Measurements from ENCODE around the gene POLR1C. TPM values are rescaled to one million over a fixed set of nuclear protein-coding genes. Genes with fewer than 3 reads are reported as not detected.

Gene POLR1C
- total RNA-seq, 1 donor = 28.6 TPM

DNA sequence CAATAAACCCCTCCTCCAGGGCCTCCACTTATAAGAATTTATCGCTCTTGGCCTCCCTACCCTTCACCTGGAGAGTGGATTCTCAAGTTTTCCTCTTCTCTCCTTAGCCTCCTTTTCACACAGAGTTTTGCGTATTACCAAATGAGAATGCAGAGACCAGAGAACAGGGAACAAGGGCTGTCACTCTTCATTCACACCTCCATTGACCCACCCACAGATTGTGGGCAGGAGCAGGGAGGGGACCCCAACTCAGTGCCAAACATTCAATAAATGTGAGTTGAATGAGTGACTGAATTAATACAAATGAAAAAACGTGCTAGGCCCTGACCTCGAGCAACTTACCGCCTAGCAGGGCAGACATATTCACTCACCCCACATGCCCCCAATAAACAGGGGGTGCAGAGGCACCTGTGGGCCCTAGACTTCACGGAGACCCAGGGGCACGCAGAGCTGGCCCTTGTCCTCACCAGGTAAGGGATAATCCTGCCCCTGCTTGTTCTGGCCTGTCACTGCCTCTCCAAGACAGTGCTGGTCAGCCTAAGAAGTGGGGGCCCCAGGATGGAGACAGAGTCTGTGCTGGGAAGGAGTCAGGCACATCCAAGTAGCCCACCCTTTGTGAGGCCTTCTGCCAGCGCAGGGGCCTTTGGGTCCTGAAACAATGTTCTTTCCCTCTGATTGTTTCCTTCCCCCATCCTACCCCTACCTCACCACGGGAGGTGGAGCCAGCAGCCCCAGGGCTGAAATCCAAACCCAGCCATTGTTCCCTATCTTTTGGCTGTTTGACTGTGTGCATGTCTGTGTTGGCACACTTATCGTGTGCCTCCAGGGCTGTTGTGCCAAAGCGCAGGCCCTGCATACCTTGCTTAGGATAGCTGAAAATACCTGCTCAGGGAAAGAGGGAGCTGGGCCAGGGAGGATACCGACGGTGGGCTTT is 47.9 kb upstream of the POLR1C start:
- Histone ChIP-seq H3K36me3 (ENCODE audit: insufficient read depth, low read length) (no peaks in the 10 kb centered on the region), H4K20me1 (ENCODE audit: insufficient read depth, low read length) (no peaks in the 10 kb centered on the region), H3K4me3 (ENCODE audit: insufficient read depth, low read length) (no peak overlapping the region), H3K9me3 (ENCODE audit: low read depth, low read length) (no peaks in the 10 kb centered on the region), H3K4me1 (ENCODE audit: insufficient read depth, low read length) (no peaks in the 10 kb centered on the region), H3K27me3 (ENCODE audit: insufficient read depth, low read length) (no peaks in the 10 kb centered on the region), H3K4me2 (ENCODE audit: insufficient read depth, low read length) (no peak overlapping the region), H3K27ac (ENCODE audit: low read depth, low read length) (no peak overlapping the region), H3K79me2 (ENCODE audit: insufficient read depth, low read length) (no peaks in the 10 kb centered on the region), H2AFZ (ENCODE audit: low read length) (no peak overlapping the region)
- TF ChIP-seq, protein P1, sequence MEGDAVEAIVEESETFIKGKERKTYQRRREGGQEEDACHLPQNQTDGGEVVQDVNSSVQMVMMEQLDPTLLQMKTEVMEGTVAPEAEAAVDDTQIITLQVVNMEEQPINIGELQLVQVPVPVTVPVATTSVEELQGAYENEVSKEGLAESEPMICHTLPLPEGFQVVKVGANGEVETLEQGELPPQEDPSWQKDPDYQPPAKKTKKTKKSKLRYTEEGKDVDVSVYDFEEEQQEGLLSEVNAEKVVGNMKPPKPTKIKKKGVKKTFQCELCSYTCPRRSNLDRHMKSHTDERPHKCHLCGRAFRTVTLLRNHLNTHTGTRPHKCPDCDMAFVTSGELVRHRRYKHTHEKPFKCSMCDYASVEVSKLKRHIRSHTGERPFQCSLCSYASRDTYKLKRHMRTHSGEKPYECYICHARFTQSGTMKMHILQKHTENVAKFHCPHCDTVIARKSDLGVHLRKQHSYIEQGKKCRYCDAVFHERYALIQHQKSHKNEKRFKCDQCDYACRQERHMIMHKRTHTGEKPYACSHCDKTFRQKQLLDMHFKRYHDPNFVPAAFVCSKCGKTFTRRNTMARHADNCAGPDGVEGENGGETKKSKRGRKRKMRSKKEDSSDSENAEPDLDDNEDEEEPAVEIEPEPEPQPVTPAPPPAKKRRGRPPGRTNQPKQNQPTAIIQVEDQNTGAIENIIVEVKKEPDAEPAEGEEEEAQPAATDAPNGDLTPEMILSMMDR (IDR thresholded peaks at IDR 0.05; ENCODE audit: extremely low read depth, low read depth, low read length) = no peak
- no peak for DNase-seq (ENCODE audit: insufficient read length, low spot score, missing footprints)

DNA sequence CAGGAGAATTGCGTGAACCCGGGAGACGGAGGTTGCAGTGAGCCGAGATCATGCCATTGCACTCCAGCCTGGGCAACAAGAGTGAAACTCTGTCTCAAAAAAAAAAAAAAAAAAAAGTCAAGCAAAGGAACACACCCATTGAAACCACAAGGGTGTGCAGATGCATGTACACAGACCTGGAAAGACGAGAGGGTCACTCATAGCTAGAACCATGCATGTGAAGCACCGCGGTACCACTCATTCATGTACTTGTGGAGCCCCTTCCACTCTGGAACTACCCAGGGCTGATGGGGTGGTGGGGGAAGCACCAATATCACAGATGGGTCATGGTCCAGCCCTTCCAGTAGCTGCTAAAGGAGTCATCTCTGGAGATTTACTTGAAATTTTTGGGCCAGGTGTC is 46.9 kb upstream of the POLR1C start:
- H3K4me1 ChIP-seq (ENCODE audit: insufficient read depth, low read length) = no peaks in the 10 kb centered on the region
- H3K4me2 ChIP-seq (ENCODE audit: insufficient read depth, low read length) = no peak overlapping the region
- H3K36me3 ChIP-seq (ENCODE audit: insufficient read depth, low read length) = no peaks in the 10 kb centered on the region
- H4K20me1 ChIP-seq (ENCODE audit: insufficient read depth, low read length) = no peaks in the 10 kb centered on the region
- TF ChIP-seq, protein P1 (IDR thresholded peaks at IDR 0.05; ENCODE audit: extremely low read depth, low read depth, low read length) = no peak
- H3K27ac ChIP-seq (ENCODE audit: low read depth, low read length) = no peak overlapping the region
- no peaks in the 10 kb centered on the region for H3K27me3 ChIP-seq (ENCODE audit: insufficient read depth, low read length)
- H3K79me2 ChIP-seq (ENCODE audit: insufficient read depth, low read length) = no peaks in the 10 kb centered on the region
- no peak for DNase-seq (ENCODE audit: insufficient read length, low spot score, missing footprints)
- no peak overlapping the region for H3K4me3 ChIP-seq (ENCODE audit: insufficient read depth, low read length)
- H3K9me3 ChIP-seq (ENCODE audit: low read depth, low read length) = no peaks in the 10 kb centered on the region
- no peak overlapping the region for H2AFZ ChIP-seq (ENCODE audit: low read length)

DNA sequence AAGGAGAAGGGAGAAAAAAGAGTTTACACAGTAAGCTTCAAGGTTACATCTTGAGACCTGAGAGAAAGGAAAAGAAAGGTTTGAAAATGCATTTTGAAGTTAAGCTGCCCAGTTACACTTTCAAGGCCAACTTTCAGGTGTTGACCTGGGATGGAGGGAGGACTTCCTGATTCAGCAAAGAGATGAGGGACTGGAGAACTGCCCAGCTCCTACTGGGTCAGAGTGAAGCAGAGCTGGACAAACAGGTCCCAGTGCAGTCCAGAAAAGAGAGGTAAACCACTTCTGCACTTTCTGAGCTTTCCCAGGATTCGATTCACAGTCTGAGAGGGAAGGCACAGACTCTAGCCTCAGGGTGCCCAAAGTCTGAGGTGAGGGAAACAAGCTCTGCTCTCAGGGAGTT is 45.5 kb upstream of the POLR1C start:
- Histone ChIP-seq H2AFZ (ENCODE audit: low read length) (no peak overlapping the region), H3K9me3 (ENCODE audit: low read depth, low read length) (no peaks in the 10 kb centered on the region), H3K27ac (ENCODE audit: low read depth, low read length) (no peak overlapping the region), H3K36me3 (ENCODE audit: insufficient read depth, low read length) (no peaks in the 10 kb centered on the region), H4K20me1 (ENCODE audit: insufficient read depth, low read length) (no peaks in the 10 kb centered on the region), H3K79me2 (ENCODE audit: insufficient read depth, low read length) (no peaks in the 10 kb centered on the region), H3K4me3 (ENCODE audit: insufficient read depth, low read length) (no peak overlapping the region), H3K4me2 (ENCODE audit: insufficient read depth, low read length) (no peak overlapping the region), H3K4me1 (ENCODE audit: insufficient read depth, low read length) (no peaks in the 10 kb centered on the region), H3K27me3 (ENCODE audit: insufficient read depth, low read length) (no peaks in the 10 kb centered on the region)
- TF ChIP-seq, protein P1 (IDR thresholded peaks at IDR 0.05; ENCODE audit: extremely low read depth, low read depth, low read length) = no peak
- no peak for DNase-seq (ENCODE audit: insufficient read length, low spot score, missing footprints)

DNA sequence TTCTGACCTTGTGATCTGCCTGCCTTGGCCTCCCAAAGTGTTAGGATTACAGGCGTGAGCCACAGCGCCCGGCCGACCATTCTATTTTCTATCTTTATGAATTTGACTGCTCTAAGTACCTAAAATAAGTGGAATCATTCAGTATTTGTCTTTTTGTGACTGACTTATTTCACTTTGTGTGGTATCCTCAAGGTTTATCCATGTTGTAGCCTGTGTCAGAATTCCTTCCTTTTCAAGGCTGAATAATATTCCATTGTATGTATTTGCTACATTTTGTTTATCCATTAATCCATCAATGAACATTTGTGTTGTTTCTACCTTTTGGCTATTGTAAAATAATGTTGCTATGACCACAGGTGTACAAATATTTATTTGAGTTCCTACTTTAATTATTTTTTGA is 44.4 kb upstream of the POLR1C start:
- Histone ChIP-seq H3K9me3 (ENCODE audit: low read depth, low read length) (no peaks in the 10 kb centered on the region), H3K4me1 (ENCODE audit: insufficient read depth, low read length) (peaks cover 4% of the 10 kb centered on the region), H3K36me3 (ENCODE audit: insufficient read depth, low read length) (no peaks in the 10 kb centered on the region), H3K27ac (ENCODE audit: low read depth, low read length) (no peak overlapping the region), H4K20me1 (ENCODE audit: insufficient read depth, low read length) (no peaks in the 10 kb centered on the region), H2AFZ (ENCODE audit: low read length) (no peak overlapping the region), H3K79me2 (ENCODE audit: insufficient read depth, low read length) (no peaks in the 10 kb centered on the region), H3K4me3 (ENCODE audit: insufficient read depth, low read length) (no peak overlapping the region), H3K27me3 (ENCODE audit: insufficient read depth, low read length) (no peaks in the 10 kb centered on the region), H3K4me2 (ENCODE audit: insufficient read depth, low read length) (no peak overlapping the region)
- TF ChIP-seq, protein P1 (IDR thresholded peaks at IDR 0.05; ENCODE audit: extremely low read depth, low read depth, low read length) = no peak
- no peak for DNase-seq (ENCODE audit: insufficient read length, low spot score, missing footprints)
